Right lobe of liver (tissue), 4 donors: Measurements from ENCODE around the gene FUBP3.

Source experiments
- CTCF ChIP-seq, 4 donors: fragments of 200-600 bp in 3 of 4; fragments of 450-650 bp in 1 of 4; IDR thresholded peaks; one replicate each; pipeline versions ENCODE4 v1.5.1 to v1.8.0; 2016 to 2022; ENCODE audit warnings: antibody characterized with exemption in 4 of 4, mild to moderate bottlenecking in 2 of 4
- POLR2A ChIP-seq: fragments of 450-650 bp; IDR thresholded peaks from one replicate; pipeline ENCODE4 v1.6.1; 2017; ENCODE audit warnings: antibody characterized with exemption, mild to moderate bottlenecking
- donor health status: DM: no; HTN: no; CAD: no.
- donor health status: DM: no; HTN: no; CAD: no.
- donor health status: DM: no; HTN: yes; CAD: no.

GRCh38 chr9:130575514-130575913 lies 3.9 kb upstream of the FUBP3 start:
- TF ChIP-seq CTCF (IDR thresholded peaks at IDR 0.05) (no peak), POLR2A (no peak)
